SH-SY5Y (cell line): Measurements from ENCODE around the gene DNAJC21.

Experiments
- GATA2 ChIP-seq: IDR thresholded peaks from 2 replicates; pipeline ENCODE4 v1.6.1; 2011; ENCODE audit warnings: mild to moderate bottlenecking, low read depth, low read length
- GATA3 ChIP-seq: IDR thresholded peaks from 2 replicates; pipeline ENCODE4 v1.6.1; 2011; ENCODE audit warnings: low read depth, mild to moderate bottlenecking, low read length, moderate library complexity

- no peak for TF ChIP-seq GATA2
- TF ChIP-seq GATA3: no peak
Measured at GRCh38 chr5:35002459-35002858, 73.1 kb downstream of the DNAJC21 start.
